GM19099 (cell line): Measurements from ENCODE around the gene MYOM3.

Experiments
- POLR2A ChIP-seq: IDR thresholded peaks from 3 replicates; pipeline ENCODE4 v1.6.1; 2011; ENCODE audit warnings: low read depth; ENCODE audit not compliant: insufficient read length; ENCODE audit errors: extremely low read depth

The MYOM3 gene

GRCh38 chr1:24111262-24111995 lies 506 bp downstream of the MYOM3 start:
- TF ChIP-seq POLR2A: no peak

- TF ChIP-seq POLR2A: no peak
Measured at GRCh38 chr1:24110642-24111261, 1.2 kb downstream of the MYOM3 start.

- no peak for TF ChIP-seq POLR2A
Measured at GRCh38 chr1:24109686-24110475, 2.1 kb downstream of the MYOM3 start.

GRCh38 chr1:24109166-24109483 lies 2.8 kb downstream of the MYOM3 start:
- no peak for TF ChIP-seq POLR2A

- TF ChIP-seq POLR2A: no peak
Measured at GRCh38 chr1:24108334-24109165, 3.4 kb downstream of the MYOM3 start.

- TF ChIP-seq POLR2A: no peak
Measured at GRCh38 chr1:24107462-24108138, 4.3 kb downstream of the MYOM3 start.

GRCh38 chr1:24105368-24106160 lies 6.4 kb downstream of the MYOM3 start:
- TF ChIP-seq POLR2A: no peak

- no peak for TF ChIP-seq POLR2A
Measured at GRCh38 chr1:24104854-24105253, 7.1 kb downstream of the MYOM3 start.

- no peak for TF ChIP-seq POLR2A
Measured at GRCh38 chr1:24103879-24104278, 8.1 kb downstream of the MYOM3 start.

GRCh38 chr1:24103408-24103807 lies 8.5 kb downstream of the MYOM3 start:
- no peak for TF ChIP-seq POLR2A

GRCh38 chr1:24102961-24103360 lies 9.0 kb downstream of the MYOM3 start:
- no peak for TF ChIP-seq POLR2A

GRCh38 chr1:24101796-24102586 lies 9.9 kb downstream of the MYOM3 start:
- TF ChIP-seq POLR2A: no peak

- TF ChIP-seq POLR2A: no peak
Measured at GRCh38 chr1:24100945-24101737, 10.8 kb downstream of the MYOM3 start.
